GM18909 (cell line): ENCODE results near the gene KIF5C.

Experiments
- ATAC-seq: cut with Tn5 transposase; IDR thresholded peaks from one replicate; pipeline ENCODE4 v1.9.1; 2021; ENCODE audit warnings: mild to moderate bottlenecking; ENCODE audit not compliant: unreplicated experiment, poor library complexity

KIF5C gene

DNA sequence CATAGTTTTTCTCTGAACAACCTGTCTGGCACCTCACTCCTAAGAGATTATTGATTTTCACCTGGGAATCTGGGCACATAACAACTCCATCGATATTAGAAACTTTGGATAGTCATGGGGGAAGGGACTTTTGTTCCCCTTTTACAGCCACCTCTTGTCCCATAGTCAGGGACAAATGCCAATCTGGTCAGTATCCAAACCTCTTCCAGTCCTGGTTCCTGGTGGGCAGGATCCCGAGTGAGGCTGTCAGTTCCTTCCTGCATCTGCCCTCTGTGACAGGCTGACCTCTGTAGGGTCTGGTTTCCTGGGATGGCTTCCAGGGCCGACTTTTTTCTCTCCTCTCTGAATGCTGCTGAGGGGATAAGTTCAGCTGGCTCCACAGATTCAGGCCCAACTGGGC is 11.0 kb downstream of the KIF5C start:
- ATAC-seq = no peak

- ATAC-seq = no peak
Observed at GRCh38 chr2:148887350-148888002, 12.4 kb downstream of the KIF5C start.

- ATAC-seq = no peak
Observed at GRCh38 chr2:148888003-148888501, 13.0 kb downstream of the KIF5C start.

DNA sequence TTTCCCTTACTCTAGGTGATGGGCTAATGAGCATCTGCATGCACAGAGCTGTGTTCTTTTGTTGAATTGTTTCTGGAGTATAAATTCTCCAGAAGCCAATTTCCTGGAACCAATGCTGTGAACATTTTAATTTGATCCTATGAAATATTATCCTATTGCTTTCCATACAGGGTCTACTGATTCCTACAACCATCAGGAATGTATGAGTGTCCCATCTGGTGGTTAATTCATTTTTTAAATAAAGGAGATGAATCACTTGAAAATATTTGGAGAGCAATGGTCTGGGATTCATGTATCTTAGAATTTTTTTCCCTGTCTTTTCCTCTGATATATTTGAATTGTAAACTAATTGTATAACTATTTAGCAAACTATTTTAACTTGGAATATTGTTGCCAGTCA is 14.0 kb downstream of the KIF5C start:
- ATAC-seq = no peak

- no peak for ATAC-seq
Observed at GRCh38 chr2:148893906-148894305, 18.9 kb downstream of the KIF5C start.

- ATAC-seq = no peak
Observed at GRCh38 chr2:148896136-148896535, 21.1 kb downstream of the KIF5C start.

DNA sequence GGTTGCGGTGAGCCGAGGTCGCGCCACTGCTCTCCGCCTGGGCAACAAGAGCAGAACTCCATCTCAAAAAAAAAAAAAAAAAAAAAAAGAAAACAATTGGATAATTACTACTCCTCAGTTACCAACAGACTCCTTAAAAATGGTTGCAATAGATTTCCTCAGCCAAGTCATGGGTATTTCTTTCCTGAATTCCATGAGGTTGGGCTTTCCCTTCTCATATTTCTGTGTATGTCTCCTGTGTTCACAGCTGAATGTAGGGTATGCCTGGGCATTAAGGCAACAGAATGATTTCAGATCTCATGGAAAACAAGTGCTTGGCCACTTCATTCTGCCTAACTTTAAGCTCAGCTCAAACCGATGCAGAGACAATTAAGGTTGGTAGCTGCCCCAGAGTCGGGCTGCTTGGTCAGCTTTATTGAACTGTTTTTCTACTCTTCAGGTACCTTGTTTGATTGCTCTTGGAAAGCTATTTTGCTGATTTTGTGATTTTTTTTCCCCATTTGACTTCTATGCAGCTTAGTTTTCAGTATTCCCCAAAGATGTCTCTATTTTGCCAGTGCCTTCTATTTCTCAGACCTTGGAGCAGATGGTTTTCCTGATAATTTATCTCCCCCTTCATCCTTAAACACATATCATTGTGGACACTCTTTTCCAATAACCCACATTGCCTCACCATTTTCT is 24.8 kb downstream of the KIF5C start:
- no peak for ATAC-seq

- ATAC-seq = no peak
Observed at GRCh38 chr2:148900350-148900837, 25.4 kb downstream of the KIF5C start.

GRCh38 chr2:148901142-148901541 is 26.1 kb downstream of the KIF5C start:
- no peak for ATAC-seq

DNA sequence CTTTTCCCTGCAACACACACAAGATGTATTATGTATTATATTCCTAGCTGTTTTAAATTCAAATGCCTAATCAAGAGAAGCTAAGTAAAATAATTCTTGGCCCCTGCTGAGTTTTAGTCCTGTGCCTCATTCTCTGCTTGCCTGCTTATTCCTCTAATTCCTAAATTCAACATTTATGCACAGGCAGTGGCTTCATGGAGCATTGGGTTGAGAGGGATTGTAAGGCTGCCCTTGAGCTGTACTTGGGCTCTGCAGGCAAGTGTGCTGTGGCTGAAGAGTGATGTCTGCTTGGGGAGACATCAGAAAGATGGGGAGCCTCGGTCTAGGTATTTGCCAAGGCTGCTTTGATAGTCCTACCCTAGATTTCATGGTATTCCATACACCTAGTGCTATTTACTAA is 27.8 kb downstream of the KIF5C start:
- no peak for ATAC-seq

DNA sequence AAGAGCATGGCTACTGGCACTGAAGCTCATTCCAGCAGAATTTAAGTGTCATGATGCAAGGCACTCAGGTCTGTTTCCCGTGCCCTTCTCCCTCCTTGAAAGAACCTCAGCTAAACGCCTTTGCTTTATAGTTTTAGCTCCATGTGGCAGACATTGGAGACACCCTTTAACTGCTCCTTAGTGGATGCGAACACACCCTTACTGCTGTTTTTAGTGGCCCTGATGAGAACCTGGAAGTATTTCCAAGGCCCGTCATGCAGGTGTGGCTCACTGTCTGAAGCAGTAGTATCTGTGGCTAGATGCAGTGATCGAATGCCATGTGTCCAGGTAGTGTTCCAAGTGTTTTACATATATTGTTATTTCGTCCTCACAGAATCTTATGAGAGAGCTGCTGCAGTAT is 28.3 kb downstream of the KIF5C start:
- ATAC-seq = no peak

DNA sequence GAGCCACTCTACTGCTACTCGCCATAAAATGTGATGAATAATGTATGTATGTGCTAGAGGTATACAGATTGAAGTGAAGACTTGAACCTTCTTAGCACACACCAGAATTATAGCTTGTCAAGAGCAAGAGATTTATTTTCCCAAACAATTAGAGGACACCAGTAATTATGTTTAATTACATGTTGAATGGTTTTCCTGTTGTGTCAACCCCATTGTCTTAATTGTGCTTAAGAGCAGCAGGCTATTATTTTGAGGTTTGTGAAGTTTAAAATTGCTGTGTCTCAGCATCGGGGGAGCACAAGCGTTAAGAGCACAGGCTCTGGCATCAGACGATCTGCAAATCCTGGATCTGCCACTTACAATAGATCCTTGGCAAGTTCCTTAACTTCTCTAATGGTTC is 29.0 kb downstream of the KIF5C start:
- ATAC-seq = no peak

- ATAC-seq = no peak
Observed at GRCh38 chr2:148906124-148906523, 31.1 kb downstream of the KIF5C start.

GRCh38 chr2:148907085-148907785 is 32.2 kb downstream of the KIF5C start:
- peak; percentile 45 for ATAC-seq

DNA sequence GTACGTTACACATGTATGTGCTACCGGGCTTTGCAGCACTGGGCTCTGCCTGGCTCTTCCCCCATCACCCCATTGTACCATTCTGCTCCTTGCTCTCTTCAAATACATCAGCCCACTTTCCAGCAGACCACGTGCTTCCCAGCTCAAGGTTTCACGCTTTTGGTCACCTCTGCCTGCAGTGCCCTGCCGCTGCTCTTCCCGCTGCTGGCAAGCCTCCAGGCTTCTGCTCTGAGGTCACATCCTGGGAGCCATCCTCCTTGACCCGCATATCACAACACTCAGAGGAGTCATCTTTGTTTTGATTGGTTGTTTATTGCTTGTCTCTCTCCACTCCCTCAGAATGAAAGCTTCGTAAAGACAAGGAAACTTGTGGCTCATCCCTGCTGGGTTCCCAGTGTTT is 34.1 kb downstream of the KIF5C start:
- no peak for ATAC-seq

GRCh38 chr2:148913061-148913460 is 38.0 kb downstream of the KIF5C start:
- ATAC-seq = no peak

DNA sequence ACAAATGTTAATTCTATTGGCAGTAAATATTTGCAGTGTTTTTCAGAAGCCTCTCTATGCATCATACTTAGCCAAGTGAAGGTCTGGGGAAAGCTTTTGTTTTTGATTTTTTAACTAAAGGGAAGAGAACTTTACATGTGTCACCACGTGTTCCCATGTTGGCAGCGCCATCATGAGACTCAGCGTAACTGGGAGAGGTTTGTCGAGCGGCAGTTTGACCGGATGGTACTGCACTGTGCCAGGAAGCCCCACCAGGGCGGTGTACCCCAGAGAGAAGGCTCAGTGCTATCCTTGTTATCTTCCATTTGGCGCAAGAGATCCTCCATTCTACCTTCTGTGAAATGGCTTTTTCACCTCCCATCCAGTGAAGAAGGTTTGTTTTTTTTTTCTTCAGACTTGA is 38.5 kb downstream of the KIF5C start:
- ATAC-seq = no peak

DNA sequence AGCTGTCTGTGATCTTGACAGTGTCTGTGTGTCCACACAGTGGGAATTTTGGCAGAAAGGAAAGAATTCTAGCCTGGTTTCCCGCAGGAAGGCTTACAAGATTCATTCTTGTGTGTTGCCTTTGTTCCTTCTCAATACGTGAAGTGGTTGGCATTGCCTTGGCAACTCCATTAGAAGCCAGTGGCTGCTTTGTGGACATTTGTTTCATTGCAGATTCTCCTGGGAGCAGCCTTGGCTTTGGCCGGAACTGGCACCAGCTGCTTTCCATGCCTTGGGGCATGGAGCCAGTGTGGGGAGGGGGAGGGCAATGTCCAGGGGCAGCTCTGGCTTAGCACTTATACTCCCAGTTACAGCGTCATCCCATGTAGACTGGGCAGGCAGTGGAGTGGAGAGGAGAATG is 39.4 kb downstream of the KIF5C start:
- ATAC-seq = no peak

DNA sequence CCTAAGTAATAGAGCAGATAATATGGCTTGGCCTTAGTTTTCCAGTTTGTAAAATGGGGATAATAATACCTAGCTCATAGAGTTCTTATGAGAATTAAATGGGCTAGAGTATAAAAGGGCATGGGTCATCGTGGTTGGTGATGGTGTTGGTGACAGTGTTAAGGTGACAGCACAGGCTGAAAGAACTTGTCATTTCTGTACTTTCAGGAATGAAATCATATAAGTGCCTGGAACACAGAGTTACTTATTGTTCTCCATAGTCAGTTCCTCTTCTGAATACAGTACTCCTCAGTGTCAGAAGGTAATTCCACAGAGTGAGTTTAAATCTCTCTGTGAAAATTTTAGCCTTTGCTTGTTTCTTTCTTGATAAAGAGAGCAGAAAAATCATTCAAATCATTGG is 42.4 kb downstream of the KIF5C start:
- no peak for ATAC-seq

DNA sequence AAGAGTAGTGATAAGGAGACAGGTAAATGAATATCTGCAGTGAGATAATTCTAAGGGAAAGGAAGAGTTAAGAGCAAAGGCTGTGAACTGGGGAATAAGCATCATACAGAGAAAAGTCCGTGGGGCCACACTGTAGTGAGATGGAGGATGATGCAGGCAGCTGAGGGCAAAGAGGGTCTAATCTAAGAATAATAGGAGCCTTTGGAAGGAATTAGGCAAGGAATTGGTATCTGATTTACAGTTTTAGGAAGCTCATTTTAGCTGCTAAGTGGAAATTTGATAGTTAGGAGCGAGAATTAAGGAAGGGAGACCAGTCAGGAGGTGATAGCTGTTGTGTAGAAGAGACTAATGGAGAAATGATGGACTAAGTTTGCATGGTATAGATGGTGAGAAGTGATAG is 43.5 kb downstream of the KIF5C start:
- ATAC-seq = no peak

- no peak for ATAC-seq
Observed at GRCh38 chr2:148920559-148920958, 45.5 kb downstream of the KIF5C start.
